Mucosa of descending colon (tissue), 3 donors: ENCODE measurements around the gene SPATA2L. TPM values are rescaled to one million over a fixed set of nuclear protein-coding genes. Genes with fewer than 3 reads are reported as not detected.
"Not testable (repeated sequence)": the region's sequence is repeated elsewhere in the genome, so short reads cannot be mapped to it uniquely, and the experiment has no call there.

Source experiments
- ATAC-seq: fragments of 200-7000 bp; cut with Tn5 transposase; one replicate; pipeline ENCODE4 v1.9.1; 2020; ENCODE audit warnings: mild to moderate bottlenecking, moderate library complexity
- DNase-seq, 3 donors: peaks; one replicate each; pipeline ENCODE4 v3.0.0-alpha.2; 2020
- H3K36me3 ChIP-seq: fragments of 200-600 bp; one replicate; pipeline ENCODE4 v1.8.0; 2021; ENCODE audit warnings: low read depth, mild to moderate bottlenecking
- H3K4me1 ChIP-seq: fragments of 200-600 bp; one replicate; pipeline ENCODE4 v1.8.0; 2021; ENCODE audit warnings: low read depth, mild to moderate bottlenecking
- H3K4me3 ChIP-seq: fragments of 200-600 bp; one replicate; pipeline ENCODE4 v1.8.0; 2021; ENCODE audit warnings: mild to moderate bottlenecking
- H3K9me3 ChIP-seq: fragments of 200-600 bp; one replicate; pipeline ENCODE4 v1.8.0; 2021; ENCODE audit warnings: mild to moderate bottlenecking
- intact Hi-C, 2 donors: fragments of 100-400 bp; cut with DNase I in 1 of 2; cut with micrococcal nuclease in 1 of 2; formaldehyde crosslinking; loops; one replicate each; pipeline versions ENCODE4 v1.11.0 to v1.11.1; 2022; cut with DNase I, micrococcal nuclease
- total RNA-seq, 3 donors: library from RNA; stranded (reverse); fragmentation: NEBNext Ultra II Directional in 2 of 3; extraction: Animal tissue kit (Norgen Biotek cat#: 25700) in 2 of 3; gene quantifications; one replicate each; pipeline versions ENCODE4 v1.2.1 to v1.2.4, GENCODE V29; 2021 to 2023
- TF ChIP-seq, protein P1 (sequence below): fragments of 200-600 bp; IDR thresholded peaks from one replicate; pipeline ENCODE4 v1.8.0; 2022; ENCODE audit warnings: antibody characterized with exemption, mild to moderate bottlenecking
- donor health status: DM: no; HTN: no; CAD: no; lungs with moderate emphysema.
- donor health status: DM: no; HTN: no; CAD: no.
- donor health status: DM: no; HTN: yes; CAD: no.

The SPATA2L gene
- total RNA-seq, 3 donors from 2014 or later: 12.5 to 21.7 (median 14.4) TPM

DNA sequence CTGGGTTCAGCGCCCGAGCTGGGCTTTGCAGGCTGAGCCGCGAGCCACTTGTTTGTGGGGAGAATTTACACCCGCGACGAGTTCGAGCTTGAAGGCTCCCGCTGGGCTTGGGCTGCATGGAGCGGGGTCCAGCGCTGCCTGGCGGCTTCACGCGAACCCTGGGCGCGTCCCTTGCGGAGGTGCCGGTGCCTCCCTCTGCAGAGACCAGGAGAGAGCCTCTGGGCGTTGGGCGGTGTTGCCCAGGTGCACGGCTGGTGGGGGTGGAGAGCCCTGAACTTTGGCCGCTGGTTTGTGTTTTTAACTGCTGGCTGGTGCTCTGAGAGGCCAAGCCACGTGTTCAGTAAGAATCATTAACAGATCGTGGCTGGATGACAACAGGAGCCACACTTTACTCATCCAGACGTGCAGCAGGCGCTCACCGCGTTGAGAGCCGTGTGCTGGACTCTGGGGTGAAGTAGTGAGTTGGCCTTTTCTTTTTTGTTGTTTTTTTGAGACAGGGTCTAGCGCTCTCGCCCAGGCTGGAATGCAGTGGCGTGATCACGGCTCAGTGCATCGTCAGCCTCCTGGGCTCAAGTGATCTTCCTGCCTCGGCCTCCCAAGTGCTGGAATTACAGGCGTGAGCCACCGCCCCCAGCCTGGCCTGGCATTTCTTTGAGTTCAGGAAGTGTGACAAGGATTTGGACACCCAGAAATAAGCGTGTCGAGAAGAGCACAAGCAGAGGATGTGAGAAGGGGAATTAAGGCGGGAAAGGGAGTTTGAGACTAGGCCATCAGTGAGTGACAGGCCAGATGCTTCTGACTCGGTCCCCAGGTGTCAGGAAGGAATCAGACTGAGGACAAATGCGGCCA is 14.2 kb downstream of the SPATA2L start:
- peaks cover 17% of the 10 kb centered on the region for H3K4me1 ChIP-seq
- H3K4me3 ChIP-seq: peak overlapping the region; percentile 92
- intact Hi-C loops: no loop called here
- TF ChIP-seq, protein P1, sequence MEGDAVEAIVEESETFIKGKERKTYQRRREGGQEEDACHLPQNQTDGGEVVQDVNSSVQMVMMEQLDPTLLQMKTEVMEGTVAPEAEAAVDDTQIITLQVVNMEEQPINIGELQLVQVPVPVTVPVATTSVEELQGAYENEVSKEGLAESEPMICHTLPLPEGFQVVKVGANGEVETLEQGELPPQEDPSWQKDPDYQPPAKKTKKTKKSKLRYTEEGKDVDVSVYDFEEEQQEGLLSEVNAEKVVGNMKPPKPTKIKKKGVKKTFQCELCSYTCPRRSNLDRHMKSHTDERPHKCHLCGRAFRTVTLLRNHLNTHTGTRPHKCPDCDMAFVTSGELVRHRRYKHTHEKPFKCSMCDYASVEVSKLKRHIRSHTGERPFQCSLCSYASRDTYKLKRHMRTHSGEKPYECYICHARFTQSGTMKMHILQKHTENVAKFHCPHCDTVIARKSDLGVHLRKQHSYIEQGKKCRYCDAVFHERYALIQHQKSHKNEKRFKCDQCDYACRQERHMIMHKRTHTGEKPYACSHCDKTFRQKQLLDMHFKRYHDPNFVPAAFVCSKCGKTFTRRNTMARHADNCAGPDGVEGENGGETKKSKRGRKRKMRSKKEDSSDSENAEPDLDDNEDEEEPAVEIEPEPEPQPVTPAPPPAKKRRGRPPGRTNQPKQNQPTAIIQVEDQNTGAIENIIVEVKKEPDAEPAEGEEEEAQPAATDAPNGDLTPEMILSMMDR: no peak
- no peaks in the 10 kb centered on the region for H3K36me3 ChIP-seq
- ATAC-seq (peak; percentile 93), DNase-seq (peak; percentile 89 to 91 (median 90))
- no peaks in the 10 kb centered on the region for H3K9me3 ChIP-seq

DNA sequence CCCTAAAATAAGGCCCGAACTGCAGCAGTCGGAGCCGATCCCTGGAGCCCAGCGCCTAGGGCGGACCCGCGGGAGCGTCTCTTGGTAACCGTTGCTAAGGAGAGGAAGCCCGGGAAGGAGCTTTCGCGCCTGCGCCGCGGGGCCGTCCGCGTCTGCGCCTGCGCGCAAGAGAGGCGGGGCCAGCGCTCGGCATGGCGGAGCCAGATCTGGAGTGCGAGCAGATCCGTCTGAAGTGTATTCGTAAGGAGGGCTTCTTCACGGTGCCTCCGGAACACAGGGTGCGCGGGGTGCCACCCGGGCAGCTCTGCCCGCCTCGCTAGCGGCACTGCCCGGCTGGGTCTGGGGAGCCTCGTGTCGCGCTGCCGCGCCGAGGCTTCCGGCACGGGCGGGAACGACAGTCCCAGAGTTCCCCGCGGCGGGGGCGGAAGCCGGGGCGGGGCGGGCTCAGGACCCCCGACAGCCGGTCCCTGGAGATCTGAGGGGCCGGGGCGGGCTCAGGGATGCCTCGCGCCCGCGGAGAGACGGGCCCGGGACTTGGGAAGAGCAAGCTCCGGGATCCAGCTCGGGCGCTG is 14.9 kb downstream of the SPATA2L start, which contains the start of gene CDK10:
Gene CDK10, plus strand, starts transcription at position 170 of the 572 bp plus-strand sequence. Its CDS starts 22 bp downstream, at position 192.
- H3K4me1 ChIP-seq: peaks cover 17% of the 10 kb centered on the region
- peak within 1 kb of the TSS; percentile 92 for H3K4me3 ChIP-seq
- H3K9me3 ChIP-seq: no peaks in the 10 kb centered on the region
- DNase-seq (peak; percentile 91 to 96 (median 96)), ATAC-seq (peak; percentile 86)
- no peaks in the 10 kb centered on the region for H3K36me3 ChIP-seq
- intact Hi-C loops: no loop called here
- TF ChIP-seq, protein P1: no peak

DNA sequence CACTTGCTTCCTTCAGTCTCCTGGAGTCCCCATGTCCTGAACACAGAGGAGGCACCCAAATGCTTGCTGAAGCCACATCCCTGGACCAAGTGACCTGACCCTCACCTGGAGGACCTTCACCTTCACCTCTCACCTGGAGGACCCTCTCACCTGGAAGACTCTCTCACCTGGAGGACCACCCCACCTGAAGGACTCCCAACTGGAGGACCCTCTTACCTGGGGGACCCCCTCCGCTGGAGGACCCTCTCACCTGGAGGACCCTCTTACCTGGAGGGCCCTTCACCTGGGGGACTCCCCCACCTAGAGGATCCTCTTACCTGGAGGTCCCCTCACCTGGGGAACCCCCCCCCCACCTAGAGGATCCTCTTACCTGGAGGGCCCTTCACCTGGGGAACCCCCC is 15.6 kb downstream of the SPATA2L start:
- peaks cover 17% of the 10 kb centered on the region for H3K4me1 ChIP-seq
- H3K4me3 ChIP-seq: no peak overlapping the region
- TF ChIP-seq, protein P1: no peak
- ATAC-seq: no peak
- no peaks in the 10 kb centered on the region for H3K36me3 ChIP-seq
- no peak for DNase-seq
- intact Hi-C loops: no loop called here
- H3K9me3 ChIP-seq: no peaks in the 10 kb centered on the region

DNA sequence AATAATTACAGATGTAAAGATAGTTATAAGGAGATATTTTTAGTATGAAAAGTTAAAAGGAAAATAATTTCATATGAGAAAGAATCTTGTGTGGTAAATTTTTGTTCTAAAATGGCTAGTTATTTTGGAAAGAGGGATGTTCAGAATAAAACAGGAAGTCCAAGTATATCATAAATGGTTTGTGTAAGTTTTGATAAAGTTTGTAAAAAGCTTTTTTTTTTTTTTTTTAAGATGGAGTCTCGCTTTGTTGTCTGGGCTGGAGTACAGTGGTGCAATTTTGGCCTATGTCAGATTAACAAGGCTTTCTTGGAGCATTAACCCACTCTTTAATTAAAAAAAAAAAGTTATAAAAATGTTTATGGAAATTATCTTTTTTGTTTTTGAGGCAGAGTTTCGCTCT is 23.2 kb downstream of the SPATA2L start:
- H3K4me3 ChIP-seq: no peak overlapping the region
- DNase-seq: no peak
- ATAC-seq: no peak
- H3K4me1 ChIP-seq: no peaks in the 10 kb centered on the region
- TF ChIP-seq, protein P1: no peak
- H3K9me3 ChIP-seq: peaks cover 4% of the 10 kb centered on the region
- H3K36me3 ChIP-seq: no peaks in the 10 kb centered on the region
- intact Hi-C loops: no loop called here

DNA sequence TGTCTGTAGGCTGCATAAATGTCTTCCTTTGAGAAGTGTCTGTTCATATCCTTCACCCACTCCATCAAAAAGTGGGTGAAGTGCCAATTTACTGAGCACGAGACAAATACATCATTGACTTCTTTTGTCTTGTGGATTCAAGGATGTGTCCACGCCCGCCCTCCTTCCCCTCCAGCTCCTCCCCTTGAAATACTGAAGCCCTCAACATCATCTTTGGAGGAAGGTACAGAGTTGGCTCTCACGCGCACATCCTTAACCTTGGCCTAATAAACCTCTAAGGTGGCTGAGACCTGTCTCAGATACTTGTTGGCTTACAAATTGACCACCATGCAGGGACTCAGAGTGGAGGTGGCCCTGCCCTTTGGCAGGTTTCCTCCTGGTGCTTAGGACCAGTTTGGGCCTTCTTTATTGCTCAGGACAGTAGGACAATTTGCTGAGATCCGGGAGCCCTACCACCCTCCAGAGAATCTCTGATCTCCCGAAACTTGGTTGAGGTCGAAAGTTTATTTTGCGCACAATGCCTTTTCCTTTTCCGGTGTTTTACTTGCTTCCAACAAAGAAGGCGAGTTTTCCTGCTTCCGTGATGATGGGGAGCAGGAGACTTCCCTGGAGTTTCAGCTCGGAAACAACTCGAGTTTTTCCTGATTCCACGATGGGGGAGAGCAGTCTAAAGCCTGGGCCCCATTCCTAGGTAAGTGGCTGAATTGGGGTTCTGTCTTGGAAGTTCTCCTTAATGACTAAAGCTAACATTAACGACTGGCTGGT is 29.1 kb downstream of the SPATA2L start:
- ATAC-seq: no peak
- H3K4me3 ChIP-seq: no peak overlapping the region

DNA sequence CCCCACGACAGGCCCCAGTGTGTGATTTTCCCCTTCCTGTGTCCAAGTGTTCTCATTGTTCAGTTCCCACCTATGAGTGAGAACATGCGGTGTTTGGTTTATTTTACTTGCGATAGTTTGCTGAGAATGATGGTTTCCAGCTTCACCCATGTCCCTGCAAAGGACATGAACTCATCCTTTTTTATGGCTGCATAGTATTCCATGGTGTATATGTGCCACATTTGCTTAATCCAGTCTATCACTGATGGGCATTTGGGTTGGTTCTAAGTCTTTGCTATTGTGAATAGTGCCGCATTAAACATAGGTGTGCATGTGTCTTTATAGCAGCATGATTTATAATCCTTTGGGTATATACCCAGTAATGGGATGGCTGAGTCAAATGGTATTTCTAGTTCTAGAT is 29.9 kb downstream of the SPATA2L start:
- H3K4me1 ChIP-seq, ATAC-seq, H3K4me3 ChIP-seq, DNase-seq, H3K36me3 ChIP-seq, intact Hi-C loops, H3K9me3 ChIP-seq: not testable (repeated sequence)

More for the DNA sequence above, 29.1 kb downstream of the SPATA2L start:
- DNase-seq: no peak
- no peaks in the 10 kb centered on the region for H3K9me3 ChIP-seq
- no peaks in the 10 kb centered on the region for H3K4me1 ChIP-seq
- no peaks in the 10 kb centered on the region for H3K36me3 ChIP-seq
- intact Hi-C loops: no loop called here
- TF ChIP-seq, protein P1: no peak
